IMR-90 (cell line): ENCODE data around the gene CHD6. TPM values are rescaled to one million over a fixed set of nuclear protein-coding genes. Genes with fewer than 3 reads are reported as not detected.

ENCODE experiments used
- ATAC-seq: fragments of 200-7000 bp; cut with Tn5 transposase; 2 replicates; pipeline ENCODE4 v1.9.1; 2020; ENCODE audit warnings: low read depth, mild to moderate bottlenecking, moderate library complexity
- BruUV-seq: library from RNA; stranded (reverse); fragments of 400-500 nt; replicated peaks from 2 replicates; lab custom pipeline; 2021; lab: Mats Ljungman, UMichigan
- CTCF ChIA-PET: fragments of 300-600 bp; formaldehyde crosslinking; extraction: SDS; loops from one replicate; lab custom pipeline; 2021; ENCODE audit warnings: antibody characterized with exemption; lab: Yijun Ruan, JAX
- POLR2A ChIA-PET: fragments of 300-600 bp; sonication (Branson Sonifier 250); formaldehyde crosslinking; loops from one replicate; lab custom pipeline; 2022; ENCODE audit warnings: antibody characterized with exemption; ENCODE audit not compliant: unreplicated experiment; lab: Charles Lee
- DNase-seq: peaks from one replicate; pipeline ENCODE4 v3.0.0; 2013
- H2AFZ ChIP-seq: replicated peaks from 2 replicates; pipeline ENCODE3; 2013; ENCODE audit warnings: low read length, mild to moderate bottlenecking; ENCODE audit not compliant: poor library complexity
- H2AK5ac ChIP-seq: 2 replicates; pipeline ENCODE4 v1.6.1; 2013; ENCODE audit warnings: low read depth, low read length, inconsistent platforms
- H2AK9ac ChIP-seq: replicated peaks from 2 replicates; pipeline ENCODE3; 2013; ENCODE audit warnings: mild to moderate bottlenecking, low read depth, low read length, moderate library complexity; ENCODE audit not compliant: poor library complexity
- H2BK120ac ChIP-seq: 2 replicates; pipeline ENCODE4 v1.6.1; 2013; ENCODE audit warnings: low read depth, low read length, inconsistent platforms
- H2BK15ac ChIP-seq: 3 replicates; pipeline ENCODE4 v1.6.1; 2013; ENCODE audit warnings: low read depth, low read length, inconsistent platforms
- H2BK20ac ChIP-seq: 2 replicates; pipeline ENCODE4 v1.6.1; 2013; ENCODE audit warnings: low read depth, mild to moderate bottlenecking, inconsistent platforms, low read length, moderate library complexity
- H2BK5ac ChIP-seq: 2 replicates; pipeline ENCODE4 v1.6.1; 2013; ENCODE audit warnings: mild to moderate bottlenecking, low read depth, low read length, inconsistent platforms; ENCODE audit not compliant: poor library complexity, severe bottlenecking
- H3K14ac ChIP-seq: replicated peaks from 2 replicates; pipeline ENCODE4 v1.6.1; 2013; ENCODE audit warnings: low read depth, low read length, inconsistent platforms
- H3K18ac ChIP-seq: 2 replicates; pipeline ENCODE4 v1.6.1; 2013; ENCODE audit warnings: low read depth, low read length, control low read depth
- H3K23ac ChIP-seq: 2 replicates; pipeline ENCODE4 v1.6.1; 2013; ENCODE audit warnings: low read depth, low read length, inconsistent platforms
- H3K27ac ChIP-seq: 2 replicates; pipeline ENCODE4 v1.5.1; 2013; ENCODE audit warnings: mild to moderate bottlenecking, control low read depth, low read length; ENCODE audit not compliant: insufficient read depth
- H3K27me3 ChIP-seq: 2 replicates; pipeline ENCODE4 v1.6.1; 2013; ENCODE audit warnings: low read length; ENCODE audit not compliant: control insufficient read depth, insufficient read depth
- H3K36me3 ChIP-seq: 2 replicates; pipeline ENCODE4 v1.6.1; 2013; ENCODE audit warnings: low read length, mixed read lengths; ENCODE audit not compliant: control insufficient read depth, insufficient read depth
- H3K4ac ChIP-seq: 2 replicates; pipeline ENCODE4 v1.6.1; 2013; ENCODE audit warnings: low read depth, low read length, inconsistent platforms
- H3K4me1 ChIP-seq: 2 replicates; pipeline ENCODE4 v1.6.1; 2013; ENCODE audit warnings: low read length, mixed read lengths; ENCODE audit not compliant: control insufficient read depth, insufficient read depth
- H3K4me2 ChIP-seq: 2 replicates; pipeline ENCODE4 v1.6.1; 2013; ENCODE audit warnings: low read depth, mild to moderate bottlenecking, control low read depth, low read length, moderate library complexity
- H3K4me3 ChIP-seq: 2 replicates; pipeline ENCODE4 v1.5.1; 2013; ENCODE audit warnings: low read depth, mild to moderate bottlenecking, control low read depth, low read length, moderate library complexity; ENCODE audit not compliant: insufficient read depth
- H3K56ac ChIP-seq: 2 replicates; pipeline ENCODE4 v1.6.1; 2013; ENCODE audit warnings: low read length, inconsistent platforms; ENCODE audit not compliant: insufficient read depth; ENCODE audit errors: extremely low read depth
- H3K79me1 ChIP-seq, 2 experiments: 2 replicates each; pipeline ENCODE4 v1.6.1; 2013; ENCODE audit warnings: low read length in 2 of 2, inconsistent platforms in 1 of 2, low read depth in 1 of 2
- H3K9ac ChIP-seq: 2 replicates; pipeline ENCODE4 v1.6.1; 2013; ENCODE audit warnings: low read depth, low read length, control low read depth
- H3K9me1 ChIP-seq: 2 replicates; pipeline ENCODE4 v1.6.1; 2013; ENCODE audit warnings: low read length, inconsistent platforms; ENCODE audit not compliant: insufficient read depth
- H3K9me3 ChIP-seq: 2 replicates; pipeline ENCODE4 v1.6.1; 2013; ENCODE audit warnings: low read length; ENCODE audit not compliant: control insufficient read depth, insufficient read depth
- H4K20me1 ChIP-seq: 2 replicates; pipeline ENCODE4 v1.6.1; 2013; ENCODE audit warnings: low read length, inconsistent platforms; ENCODE audit not compliant: insufficient read depth
- H4K5ac ChIP-seq: 2 replicates; pipeline ENCODE4 v1.6.1; 2013; ENCODE audit warnings: mild to moderate bottlenecking, low read depth, low read length, control low read depth
- H4K8ac ChIP-seq, 2 experiments: 2 replicates each; pipeline ENCODE4 v1.6.1; 2013; ENCODE audit warnings: low read depth in 2 of 2, low read length in 2 of 2, control low read depth in 1 of 2, inconsistent platforms in 1 of 2
- H4K91ac ChIP-seq: 2 replicates; pipeline ENCODE4 v1.6.1; 2013; ENCODE audit warnings: low read depth, low read length, inconsistent platforms; ENCODE audit not compliant: insufficient read depth
- BHLHE40 ChIP-seq: fragments of 150-350 bp; IDR thresholded peaks from 2 replicates; pipeline ENCODE4 v1.6.1; 2016; ENCODE audit warnings: mild to moderate bottlenecking, low read depth, low read length
- CTCF ChIP-seq: conservative IDR thresholded peaks from 2 replicates; pipeline ENCODE4 v1.5.1; 2012; ENCODE audit warnings: mild to moderate bottlenecking, low read depth, low read length, improper control_type of control experiment
- MAFK ChIP-seq: IDR thresholded peaks from 2 replicates; pipeline ENCODE4 v1.6.1; 2012; ENCODE audit warnings: low read depth, low read length, improper control_type of control experiment
- MAZ ChIP-seq: IDR thresholded peaks from 2 replicates; pipeline ENCODE4 v1.6.1; 2012; ENCODE audit warnings: low read depth, mild to moderate bottlenecking, low read length, improper control_type of control experiment, moderate library complexity, borderline replicate concordance
- NFE2L2 ChIP-seq: fragments of 150-350 bp; IDR thresholded peaks from 2 replicates; pipeline ENCODE4 v1.6.1; 2016; ENCODE audit warnings: low read depth, mild to moderate bottlenecking, low read length
- POLR2A ChIP-seq: IDR thresholded peaks from 2 replicates; pipeline ENCODE4 v1.6.1; 2012; ENCODE audit warnings: mild to moderate bottlenecking, low read depth, low read length
- RAD21 ChIP-seq: IDR thresholded peaks from 2 replicates; pipeline ENCODE4 v1.6.1; 2012; ENCODE audit warnings: low read length, improper control_type of control experiment
- RCOR1 ChIP-seq: IDR thresholded peaks from 2 replicates; pipeline ENCODE4 v1.6.1; 2012; ENCODE audit warnings: mild to moderate bottlenecking, low read length, improper control_type of control experiment; ENCODE audit not compliant: insufficient replicate concordance
- RFX5 ChIP-seq: IDR thresholded peaks from 2 replicates; pipeline ENCODE4 v1.8.0; 2012; ENCODE audit warnings: low read depth, mild to moderate bottlenecking, low read length, moderate library complexity
- whole genome bisulfite sequencing, 2 experiments: methylation state at CpG; one replicate each; pipeline versions ENCODE4 v1.1.5 to v1.1.7; 2013; ENCODE audit warnings: missing lambda C conversion rate in 2 of 2; ENCODE audit not compliant: insufficient read length in 1 of 2; ENCODE audit errors: extremely low coverage in 2 of 2; 5-methylcytosine and 5-hydroxymethylcytosine counted together
- dilution Hi-C: fragments of 300-500 bp; cut with HindIII; formaldehyde crosslinking; loops from one replicate; pipeline ENCODE4 v1.14.3; 2018; ENCODE audit warnings: low sequenced_read_pairs; ENCODE audit not compliant: unreplicated experiment
- in situ Hi-C: fragments of 300-500 bp; cut with MboI; formaldehyde crosslinking; loops from 3 replicates; pipeline ENCODE4 v1.14.3; 2019; ENCODE audit warnings: low sequenced_read_pairs, inconsistent platforms, mixed read lengths
- intact Hi-C: fragments of 100-400 bp; cut with micrococcal nuclease; formaldehyde crosslinking; loops from 2 replicates; pipeline ENCODE4 v1.10.0; 2022
- polyA plus RNA-seq, 3 experiments: library from polyadenylated mRNA; depleted of rRNA; stranded (reverse); fragments of >200 nt; gene quantifications; 2 replicates each; pipeline ENCODE4 v1.2.3, GENCODE V29; 2012; ENCODE audit warnings: low replicate concordance in 1 of 3
- total RNA-seq: library from RNA; depleted of rRNA; stranded (reverse); fragments of >200 nt; gene quantifications from 2 replicates; pipeline ENCODE4 v1.2.3, GENCODE V29; 2012

Gene CHD6
- total and polyA plus RNA-seq, 2 of the 4 experiments (the other 2 are of a cell fraction): 8.8 to 26.7 TPM

- in situ Hi-C loops: no loop called here
- H3K4ac ChIP-seq: no peak overlapping the region
- H3K36me3 ChIP-seq: peaks cover 23% of the 10 kb centered on the region
- H2BK20ac ChIP-seq: no peak overlapping the region
- H2BK5ac ChIP-seq: no peak overlapping the region
- no peak overlapping the region for H4K91ac ChIP-seq
- H2AK9ac ChIP-seq: no peak overlapping the region
- no peak overlapping the region for H3K27ac ChIP-seq
- DNase-seq (no peak), ATAC-seq (no peak)
- H3K27me3 ChIP-seq: no peaks in the 10 kb centered on the region
- H4K8ac ChIP-seq: no peak overlapping the region
- no peak overlapping the region for H2AFZ ChIP-seq
- WGBS, 2 experiments: 100% methylated on average over 1 of the region's 2 CpGs; no CpG with 5 or more reads in 1 of the 2 experiments
- no peak overlapping the region for H3K18ac ChIP-seq
- H2BK15ac ChIP-seq: no peak overlapping the region
- BruUV-seq: no TSS peak
- peaks cover 0 to 9% of the 10 kb centered on the region in 2 experiments; a peak in 2 of 4 replicates for H3K79me1 ChIP-seq
- CTCF ChIA-PET: no interaction called here
- TF ChIP-seq MAFK (no peak), MAZ (no peak), NFE2L2 (no peak), RFX5 (no peak), POLR2A (no peak), RCOR1 (no peak), CTCF (no peak), RAD21 (no peak), BHLHE40 (no peak)
- no peak overlapping the region for H2BK120ac ChIP-seq
- H3K4me1 ChIP-seq: peaks cover 10% of the 10 kb centered on the region
- H4K20me1 ChIP-seq: no peaks in the 10 kb centered on the region
- dilution Hi-C loops: no loop called here
- H3K4me2 ChIP-seq: no peak overlapping the region
- H3K9me1 ChIP-seq: peaks cover 18% of the 10 kb centered on the region
- H3K9me3 ChIP-seq: no peaks in the 10 kb centered on the region
- H4K5ac ChIP-seq: no peak overlapping the region
- no peak overlapping the region for H3K4me3 ChIP-seq
- intact Hi-C loops: no loop called here
- no peak overlapping the region for H3K14ac ChIP-seq
- no peak overlapping the region; the same call in 1 of the 2 replicates for H2AK5ac ChIP-seq
- no peak overlapping the region for H3K9ac ChIP-seq
- no peak overlapping the region for H3K23ac ChIP-seq
- POLR2A ChIA-PET: no interaction called here
- no peak overlapping the region for H3K56ac ChIP-seq
These were observed 159.4 kb downstream of the CHD6 start for GRCh38 chr20:41458761-41459160.
